HepG2 (cell line): ENCODE measurements around the gene TSHZ2. TPM values are rescaled to one million over a fixed set of nuclear protein-coding genes. Genes with fewer than 3 reads are reported as not detected.
A peak's percentile ranks its signal among the peaks of the same experiment; 100 is the strongest.

Experiments used
- CBX1 ChIP-seq: IDR thresholded peaks from one replicate; pipeline ENCODE4 v1.6.1; 2016; ENCODE audit warnings: antibody characterized with exemption, low read depth
- FLYWCH1 ChIP-seq: sonication (generic); formaldehyde crosslinking; IDR thresholded peaks from 2 replicates; pipeline ENCODE4 v1.8.1; 2023; ENCODE audit warnings: mild to moderate bottlenecking, missing genetic modification reagents
- FOXA1 ChIP-seq, 2 experiments: fragments of 450-650 bp in 1 of 2; sonication (generic) in 1 of 2; formaldehyde crosslinking in 1 of 2; IDR thresholded peaks; 2 replicates each; pipeline versions ENCODE4 v1.4.0 to v1.6.1; 2016 to 2020; ENCODE audit warnings: missing genetic modification reagents in 1 of 2
- FOXC1 ChIP-seq: sonication (generic); formaldehyde crosslinking; IDR thresholded peaks from 2 replicates; pipeline ENCODE4 v1.8.0; 2022; ENCODE audit warnings: mild to moderate bottlenecking, missing genetic modification reagents, borderline replicate concordance
- GABPB1 ChIP-seq: IDR thresholded peaks from 2 replicates; pipeline ENCODE4 v1.6.1; 2016; ENCODE audit warnings: mild to moderate bottlenecking, missing genetic modification reagents, moderate library complexity, missing compliant biosample characterization
- IKZF5 ChIP-seq: IDR thresholded peaks from 2 replicates; pipeline ENCODE4 v1.6.1; 2018; ENCODE audit warnings: missing genetic modification reagents, mild to moderate bottlenecking, missing compliant biosample characterization
- MAX ChIP-seq: IDR thresholded peaks from 2 replicates; pipeline ENCODE4 v1.6.1; 2012; ENCODE audit warnings: inconsistent platforms
- MXD3 ChIP-seq: IDR thresholded peaks from 2 replicates; pipeline ENCODE4 v1.6.1; 2016; ENCODE audit warnings: mild to moderate bottlenecking, missing biosample characterization, missing genetic modification reagents
- MYNN ChIP-seq: sonication (generic); formaldehyde crosslinking; IDR thresholded peaks from 2 replicates; pipeline ENCODE4 v1.4.0; 2020; ENCODE audit warnings: mild to moderate bottlenecking, low read depth, missing genetic modification reagents
- NFKBIZ ChIP-seq: IDR thresholded peaks from 2 replicates; pipeline ENCODE4 v1.6.1; 2018; ENCODE audit warnings: missing genetic modification reagents, missing compliant biosample characterization
- NFYB ChIP-seq: sonication (generic); formaldehyde crosslinking; IDR thresholded peaks from 2 replicates; pipeline ENCODE4 v1.4.0; 2020; ENCODE audit warnings: missing genetic modification reagents
- NR2F6 ChIP-seq, 2 experiments: IDR thresholded peaks; 2 replicates each; pipeline ENCODE4 v1.6.1; 2016; ENCODE audit warnings: antibody characterized with exemption in 1 of 2, mild to moderate bottlenecking in 1 of 2
- PHF8 ChIP-seq: sonication (generic); formaldehyde crosslinking; IDR thresholded peaks from 2 replicates; pipeline ENCODE4 v1.5.0; 2020; ENCODE audit warnings: missing genetic modification reagents
- PITX1 ChIP-seq: sonication (generic); formaldehyde crosslinking; IDR thresholded peaks from 2 replicates; pipeline ENCODE4 v1.5.1; 2020; ENCODE audit warnings: mild to moderate bottlenecking, missing genetic modification reagents
- PPARG ChIP-seq: conservative IDR thresholded peaks from 2 replicates; pipeline ENCODE4 v1.6.1; 2016; ENCODE audit warnings: missing biosample characterization, missing genetic modification reagents
- RCOR2 ChIP-seq: IDR thresholded peaks from 2 replicates; pipeline ENCODE4 v1.6.1; 2016; ENCODE audit warnings: missing biosample characterization, missing genetic modification reagents
- RELA ChIP-seq: sonication (generic); formaldehyde crosslinking; IDR thresholded peaks from 2 replicates; pipeline ENCODE4 v1.4.0; 2020; ENCODE audit warnings: missing genetic modification reagents
- SALL1 ChIP-seq: sonication (generic); formaldehyde crosslinking; IDR thresholded peaks from 2 replicates; pipeline ENCODE4 v1.8.0; 2022; ENCODE audit warnings: mild to moderate bottlenecking, missing genetic modification reagents
- SALL2 ChIP-seq: sonication (generic); formaldehyde crosslinking; IDR thresholded peaks from 2 replicates; pipeline ENCODE4 v1.8.1; 2023; ENCODE audit warnings: mild to moderate bottlenecking, missing genetic modification reagents, inconsistent platforms
- SP140L ChIP-seq: sonication (generic); formaldehyde crosslinking; IDR thresholded peaks from 2 replicates; pipeline ENCODE4 v1.4.0; 2020; ENCODE audit warnings: missing genetic modification reagents, borderline replicate concordance
- TFE3 ChIP-seq: IDR thresholded peaks from 2 replicates; pipeline ENCODE4 v1.6.1; 2016
- THYN1 ChIP-seq: sonication (generic); formaldehyde crosslinking; IDR thresholded peaks from 2 replicates; pipeline ENCODE4 v1.8.1; 2023; ENCODE audit warnings: low read depth, mild to moderate bottlenecking, moderate library complexity, missing genetic modification reagents, borderline replicate concordance
- XRCC5 ChIP-seq: fragments of 200-400 bp; formaldehyde crosslinking; optimal IDR thresholded peaks from 2 replicates; pipeline ENCODE3; 2017; ENCODE audit warnings: mild to moderate bottlenecking, low read length
- ZEB1 ChIP-seq: IDR thresholded peaks from 2 replicates; pipeline ENCODE4 v1.6.1; 2012; ENCODE audit warnings: mild to moderate bottlenecking, low read depth, inconsistent platforms; ENCODE audit not compliant: insufficient replicate concordance
- ZFP36L2 ChIP-seq: sonication (generic); formaldehyde crosslinking; IDR thresholded peaks from 2 replicates; pipeline ENCODE4 v1.4.0; 2020; ENCODE audit warnings: missing genetic modification reagents
- ZFP37 ChIP-seq: sonication (generic); formaldehyde crosslinking; IDR thresholded peaks from 2 replicates; pipeline ENCODE4 v1.4.0; 2020; ENCODE audit warnings: missing genetic modification reagents, borderline replicate concordance
- ZKSCAN8 ChIP-seq: IDR thresholded peaks from 2 replicates; pipeline ENCODE4 v1.6.1; 2016; ENCODE audit warnings: borderline replicate concordance, missing genetic modification reagents, missing compliant biosample characterization
- ZNF143 ChIP-seq: sonication (generic); formaldehyde crosslinking; IDR thresholded peaks from 2 replicates; pipeline ENCODE4 v1.4.0; 2020; ENCODE audit warnings: missing genetic modification reagents
- ZNF501 ChIP-seq: sonication (generic); formaldehyde crosslinking; IDR thresholded peaks from 2 replicates; pipeline ENCODE4 v1.5.1; 2020; ENCODE audit warnings: mild to moderate bottlenecking, moderate library complexity, missing genetic modification reagents
- ZNF577 ChIP-seq: sonication (generic); formaldehyde crosslinking; IDR thresholded peaks from 2 replicates; pipeline ENCODE4 v1.4.0; 2020; ENCODE audit warnings: mild to moderate bottlenecking, low read depth, missing genetic modification reagents, borderline replicate concordance
- polyA plus RNA-seq, 8 experiments: library from polyadenylated mRNA; depleted of rRNA in 3 of 8; stranded (reverse) in 7 of 8; unstranded in 1 of 8; fragments of >200 nt; fragmentation: Illumina TruSeq in 4 of 8; extraction: Trizol in 4 of 8; gene quantifications; 2 replicates each; pipeline versions ENCODE4 v1.2.1 to v1.2.3, GENCODE V29; 2011 to 2016; ENCODE audit warnings: low read depth in 4 of 8, missing spikeins in 1 of 8, mixed read lengths in 1 of 8; ENCODE audit not compliant: insufficient read depth in 1 of 8
- total RNA-seq, 5 experiments: library from RNA; depleted of rRNA; stranded (reverse); fragments of >200 nt; fragmentation: Illumina TruSeq; extraction: Trizol; gene quantifications; 2 replicates each; pipeline ENCODE4 v1.2.3, GENCODE V29; 2016; ENCODE audit warnings: low read depth in 1 of 5

Gene TSHZ2
- total and polyA plus RNA-seq, 2 of the 13 experiments (the other 11 are each of a cell fraction or from before 2014, with no cell fraction given): 0.01 TPM; not detected in 1

GRCh38 chr20:53413186-53413631 is 441.1 kb downstream of the TSHZ2 start (continued):
- TF ChIP-seq PITX1 (CRISPR knock-in tag) (peak; percentile 57; the same call in 1 of the 2 replicates), GABPB1 (CRISPR knock-in tag) (peak; percentile 59), RCOR2 (peak; percentile 38; the same call in 1 of the 2 replicates), FLYWCH1 (CRISPR knock-in tag) (0 out of 2 replicates have a peak, but pooled peaks have one; percentile 63), ZFP37 (CRISPR knock-in tag) (0 out of 2 replicates have a peak, but pooled peaks have one; percentile 39), NFKBIZ (CRISPR knock-in tag) (peak; percentile 66; the same call in 1 of the 2 replicates), MYNN (CRISPR knock-in tag) (no peak), SP140L (peak; percentile 67; the same call in 1 of the 2 replicates), MAX (0 out of 2 replicates have a peak, but pooled peaks have one; percentile 26), CBX1 (peak; percentile 53), FOXA1 (IDR thresholded peaks at IDR 0.05) (no peak), FOXA1 (CRISPR knock-in tag; IDR thresholded peaks at IDR 0.05) (peak; percentile 57), PPARG (CRISPR knock-in tag) (peak; percentile 65; the same call in 1 of the 2 replicates), ZEB1 (peak; percentile 94), ZKSCAN8 (CRISPR knock-in tag) (peak; percentile 71), MXD3 (0 out of 2 replicates have a peak, but pooled peaks have one; percentile 30), XRCC5 (peak; percentile 95), SALL2 (CRISPR knock-in tag) (peak; percentile 76; the same call in 1 of the 2 replicates), THYN1 (CRISPR knock-in tag) (no peak), SALL1 (CRISPR knock-in tag) (peak; percentile 92), FOXC1 (CRISPR knock-in tag) (no peak; the same call in 1 of the 2 replicates), ZNF143 (peak; percentile 30; the same call in 1 of the 2 replicates), ZFP36L2 (CRISPR knock-in tag) (no peak), PHF8 (CRISPR knock-in tag) (peak; percentile 30; the same call in 1 of the 2 replicates), IKZF5 (CRISPR knock-in tag) (peak; percentile 51; the same call in 1 of the 2 replicates), ZNF501 (CRISPR knock-in tag) (peak; percentile 85; the same call in 1 of the 2 replicates), TFE3 (CRISPR knock-in tag) (peak; percentile 51; the same call in 1 of the 2 replicates), RELA (CRISPR knock-in tag) (no peak), NFYB (CRISPR knock-in tag) (no peak), ZNF577 (no peak), NR2F6 (IDR thresholded peaks at IDR 0.05) (no peak), NR2F6 (CRISPR knock-in tag; IDR thresholded peaks at IDR 0.05) (0 out of 2 replicates have a peak, but pooled peaks have one; percentile 30)
